Keratinocyte (primary cell): ENCODE results near the gene MMP21. TPM values are rescaled to one million over a fixed set of nuclear protein-coding genes. Genes with fewer than 3 reads are reported as not detected.

Source experiments
- DNase-seq: peaks from one replicate; pipeline ENCODE4 v3.0.0-alpha.2; 2011; ENCODE audit warnings: low read depth, missing footprints, low spot score
- FAIRE-seq: peaks from 2 replicates; lab custom pipeline; 2011; peaks lifted over from hg19 to GRCh38; lab: Jason Lieb, UNC
- H2AFZ ChIP-seq: 2 replicates; pipeline ENCODE4 v1.6.0; 2012; ENCODE audit warnings: low read length, control low read depth, inconsistent platforms; ENCODE audit not compliant: control insufficient read depth
- H3K27ac ChIP-seq: 2 replicates; pipeline ENCODE4 v1.5.1; 2011; ENCODE audit warnings: low read length; ENCODE audit not compliant: control insufficient read depth, insufficient read depth
- H3K27me3 ChIP-seq: 3 replicates; pipeline ENCODE4 v1.6.0; 2011; ENCODE audit warnings: low read length; ENCODE audit not compliant: control insufficient read depth, insufficient read depth; ENCODE audit errors: extremely low read depth
- H3K36me3 ChIP-seq, 2 experiments: 2 replicates in 1 of 2; 3 replicates in 1 of 2; pipeline ENCODE4 v1.5.1; 2011; ENCODE audit warnings: low read length in 2 of 2, mild to moderate bottlenecking in 1 of 2; ENCODE audit not compliant: control insufficient read depth in 2 of 2, insufficient read depth in 2 of 2; ENCODE audit errors: extremely low read depth in 1 of 2
- H3K4me1 ChIP-seq: 3 replicates; pipeline ENCODE4 v1.5.1; 2011; ENCODE audit warnings: low read length; ENCODE audit not compliant: control insufficient read depth, insufficient read depth; ENCODE audit errors: extremely low read depth
- H3K4me2 ChIP-seq: 3 replicates; pipeline ENCODE4 v1.6.0; 2011; ENCODE audit warnings: low read depth, low read length; ENCODE audit not compliant: control insufficient read depth, insufficient read depth; ENCODE audit errors: extremely low read depth
- H3K4me3 ChIP-seq, 3 experiments: fragments of 200-600 bp in 1 of 3; sonication (generic) in 1 of 3; 2 replicates in 2 of 3; 3 replicates in 1 of 3; pipeline ENCODE4 v1.5.1; 2011 to 2016; ENCODE audit warnings: low read length in 3 of 3, mild to moderate bottlenecking in 3 of 3, control low read depth in 2 of 3, inconsistent platforms in 1 of 3, low read depth in 1 of 3, mixed read lengths in 1 of 3, mixed run types in 1 of 3, moderate library complexity in 1 of 3; ENCODE audit not compliant: control insufficient read depth in 2 of 3, insufficient read depth in 2 of 3; ENCODE audit errors: extremely low read depth in 1 of 3
- H3K79me2 ChIP-seq: 2 replicates; pipeline ENCODE4 v1.6.0; 2012; ENCODE audit warnings: low read length; ENCODE audit not compliant: control insufficient read depth, insufficient read depth
- H3K9ac ChIP-seq: 3 replicates; pipeline ENCODE4 v1.6.0; 2011; ENCODE audit warnings: low read length; ENCODE audit not compliant: control insufficient read depth, insufficient read depth; ENCODE audit errors: extremely low read depth
- H3K9me1 ChIP-seq: 3 replicates; pipeline ENCODE4 v1.6.0; 2011; ENCODE audit warnings: low read length; ENCODE audit not compliant: control insufficient read depth, insufficient read depth; ENCODE audit errors: extremely low read depth
- H3K9me3 ChIP-seq: 2 replicates; pipeline ENCODE4 v1.5.1; 2012; ENCODE audit warnings: low read depth, low read length; ENCODE audit not compliant: control insufficient read depth
- H4K20me1 ChIP-seq: 3 replicates; pipeline ENCODE4 v1.6.0; 2011; ENCODE audit warnings: low read length; ENCODE audit not compliant: control insufficient read depth, insufficient read depth; ENCODE audit errors: extremely low read depth
- CTCF ChIP-seq, 3 experiments: IDR thresholded peaks in 1 of 3; conservative IDR thresholded peaks in 1 of 3; optimal IDR thresholded peaks in 1 of 3; 2 replicates in 2 of 3; 3 replicates in 1 of 3; pipeline versions ENCODE3 to v1.5.1; 2011; ENCODE audit warnings: low read length in 3 of 3, mild to moderate bottlenecking in 3 of 3, moderate library complexity in 2 of 3, control low read depth in 1 of 3, inconsistent platforms in 1 of 3; ENCODE audit not compliant: insufficient read depth in 2 of 3; ENCODE audit errors: extremely low read depth in 1 of 3
- EZH2 ChIP-seq: IDR thresholded peaks from one replicate; pipeline ENCODE4 v1.6.1; 2012; ENCODE audit warnings: inconsistent platforms, mild to moderate bottlenecking, low read length, moderate library complexity
- dilution Hi-C: fragments of 300-500 bp; cut with MboI; formaldehyde crosslinking; loops from one replicate; pipeline ENCODE4 v1.7.0; 2020; ENCODE audit warnings: low sequenced_read_pairs; ENCODE audit not compliant: extremely low pct_ligation_motif_present
- polyA plus RNA-seq, 5 experiments: library from polyadenylated mRNA; depleted of rRNA in 3 of 5; stranded (reverse) in 3 of 5; stranded (forward) in 1 of 5; unstranded in 1 of 5; fragments of >200 nt; gene quantifications; 1 replicate in 1 of 5; 2 replicates in 3 of 5; 3 replicates in 1 of 5; pipeline versions ENCODE4 v1.2.1 to v1.2.3, GENCODE V29; 2011 to 2012; ENCODE audit warnings: missing spikeins in 2 of 5, low read depth in 1 of 5, low replicate concordance in 1 of 5

MMP21 gene
- polyA plus RNA-seq, 1 donor (not counting 4 experiments of a cell fraction or from before 2014, with no cell fraction given), result not detected

- FAIRE-seq (no peak), DNase-seq (no peak)
- Histone ChIP-seq H3K27ac (no peak overlapping the region), H3K9me3 (no peaks in the 10 kb centered on the region), H3K36me3 (peaks cover 13 to 25% of the 10 kb centered on the region in 2 experiments), H3K79me2 (no peaks in the 10 kb centered on the region), H3K4me1 (peaks cover 5% of the 10 kb centered on the region), H3K27me3 (no peaks in the 10 kb centered on the region), H3K4me3 (no peak overlapping the region), H4K20me1 (no peaks in the 10 kb centered on the region), H3K9ac (no peak overlapping the region), H3K9me1 (no peaks in the 10 kb centered on the region), H2AFZ (no peak overlapping the region), H3K4me2 (no peak overlapping the region)
- no peak for TF ChIP-seq CTCF (optimal IDR thresholded peaks at IDR 0.05 in 1 of 3, IDR thresholded peaks at IDR 0.05 in 1 of 3, conservative IDR thresholded peaks at IDR 0.05 in 1 of 3; ENCODE audit: extremely low read depth in 1 of 3, insufficient read depth in 2 of 3, low read length in 3 of 3)
- no peak for TF ChIP-seq EZH2
- dilution Hi-C loops, result no loop called here
Observed at GRCh38 chr10:125808047-125808446, 32.4 kb upstream of the MMP21 start.

- peaks cover 11 to 14% of the 10 kb centered on the region in 2 experiments for H3K36me3 ChIP-seq
- no peak overlapping the region for H3K4me2 ChIP-seq
- H3K79me2 ChIP-seq, result no peaks in the 10 kb centered on the region
- H3K4me1 ChIP-seq, result peaks cover 7% of the 10 kb centered on the region
- H3K27ac ChIP-seq, result no peak overlapping the region
- DNase-seq, result no peak
- no peaks in the 10 kb centered on the region for H3K27me3 ChIP-seq
- no peak overlapping the region for H3K9ac ChIP-seq
- no peaks in the 10 kb centered on the region for H4K20me1 ChIP-seq
- dilution Hi-C loops, result no loop called here
- H3K9me1 ChIP-seq, result no peaks in the 10 kb centered on the region
- no peaks in the 10 kb centered on the region for H3K9me3 ChIP-seq
- TF ChIP-seq EZH2 (no peak), CTCF (optimal IDR thresholded peaks at IDR 0.05 in 1 of 3, IDR thresholded peaks at IDR 0.05 in 1 of 3, conservative IDR thresholded peaks at IDR 0.05 in 1 of 3; ENCODE audit: extremely low read depth in 1 of 3, insufficient read depth in 2 of 3, low read length in 3 of 3) (no peak)
- FAIRE-seq, result peak; percentile 49
- H3K4me3 ChIP-seq, result no peak overlapping the region
- H2AFZ ChIP-seq, result no peak overlapping the region
Observed at GRCh38 chr10:125802739-125803138, 27.1 kb upstream of the MMP21 start.
